Uterus (tissue), 4 donors: ENCODE data around the gene SNX19. TPM values are rescaled to one million over a fixed set of nuclear protein-coding genes. Genes with fewer than 3 reads are reported as not detected.

Experiments
- DNase-seq, 2 donors: peaks; one replicate each; pipeline ENCODE4 v3.0.0-alpha.2; 2019 to 2020
- H3K27ac ChIP-seq, 2 donors: fragments of 200-600 bp; sonication (generic); 1 replicate in 1 of 2; 2 replicates in 1 of 2; pipeline ENCODE4 v1.5.1; 2016 to 2018
- H3K27me3 ChIP-seq, 2 donors: fragments of 200-600 bp; sonication (generic); one replicate each; pipeline ENCODE4 v1.5.1; 2018 to 2019; ENCODE audit warnings: control low read depth in 1 of 2
- H3K36me3 ChIP-seq, 2 donors: fragments of 200-600 bp; sonication (generic); one replicate each; pipeline ENCODE4 v1.5.1; 2019; ENCODE audit warnings: control low read depth in 1 of 2
- H3K4me1 ChIP-seq, 2 donors: fragments of 200-600 bp; sonication (generic); one replicate each; pipeline ENCODE4 v1.5.1; 2018 to 2019; ENCODE audit warnings: control low read depth in 1 of 2
- H3K4me3 ChIP-seq, 2 donors: fragments of 200-600 bp; sonication (generic); 1 replicate in 1 of 2; 2 replicates in 1 of 2; pipeline ENCODE4 v1.5.1; 2018 to 2019; ENCODE audit warnings: mild to moderate bottlenecking in 1 of 2
- H3K9me3 ChIP-seq, 2 donors: fragments of 200-600 bp; sonication (generic); one replicate each; pipeline ENCODE4 v1.5.1; 2019; ENCODE audit warnings: control low read depth in 1 of 2
- CTCF ChIP-seq, 4 experiments: fragments of 200-600 bp in 2 of 4; fragments of 450-650 bp in 2 of 4; sonication (generic) in 2 of 4; IDR thresholded peaks; one replicate each; pipeline ENCODE4 v1.5.1; 2016 to 2019; ENCODE audit warnings: antibody characterized with exemption in 4 of 4, mild to moderate bottlenecking in 2 of 4, moderate library complexity in 1 of 4
- POLR2A ChIP-seq, 2 donors: fragments of 450-650 bp; IDR thresholded peaks; one replicate each; pipeline ENCODE4 v1.6.1; 2016; ENCODE audit warnings: antibody characterized with exemption in 2 of 2, mild to moderate bottlenecking in 1 of 2, moderate library complexity in 1 of 2
- intact Hi-C: fragments of 100-400 bp; cut with DNase I; formaldehyde crosslinking; loops from one replicate; pipeline ENCODE4 v1.15.1; 2023; ENCODE audit warnings: low total_unique reads
- total RNA-seq, 4 donors: library from RNA; depleted of rRNA in 3 of 4; stranded (reverse); fragments of >200 nt in 3 of 4; gene quantifications; one replicate each; pipeline versions ENCODE4 v1.1.0 to v1.2.4, GENCODE V29; 2014 to 2023
- donor health status: DM: yes; HTN: yes; CAD: no.

SNX19 gene
- total RNA-seq, 4 donors from 2014 or later, result 24.4 to 226 (median 82.3) TPM

GRCh38 chr11:130911306-130911705 is 5.0 kb downstream of the SNX19 start:
- TF ChIP-seq CTCF (IDR thresholded peaks at IDR 0.05) (no peak), POLR2A (IDR thresholded peaks at IDR 0.05) (no peak)
- intact Hi-C loops, result no loop called here
- H3K27me3 ChIP-seq, result no peaks in the 10 kb centered on the region
- DNase-seq, result no peak
- no peaks in the 10 kb centered on the region for H3K9me3 ChIP-seq
- no peak overlapping the region for H3K4me3 ChIP-seq
- H3K36me3 ChIP-seq, result no peaks in the 10 kb centered on the region
- H3K4me1 ChIP-seq, result no peaks in the 10 kb centered on the region
- H3K27ac ChIP-seq, result no peak overlapping the region

GRCh38 chr11:130909650-130910049 is 6.6 kb downstream of the SNX19 start:
- Histone ChIP-seq H3K9me3 (no peaks in the 10 kb centered on the region), H3K36me3 (no peaks in the 10 kb centered on the region), H3K4me1 (no peaks in the 10 kb centered on the region), H3K27me3 (no peaks in the 10 kb centered on the region), H3K27ac (no peak overlapping the region), H3K4me3 (no peak overlapping the region)
- no peak for TF ChIP-seq POLR2A (IDR thresholded peaks at IDR 0.05)
- TF ChIP-seq CTCF (IDR thresholded peaks at IDR 0.05), result no peak
- DNase-seq, result no peak
- intact Hi-C loops, result no loop called here

DNA sequence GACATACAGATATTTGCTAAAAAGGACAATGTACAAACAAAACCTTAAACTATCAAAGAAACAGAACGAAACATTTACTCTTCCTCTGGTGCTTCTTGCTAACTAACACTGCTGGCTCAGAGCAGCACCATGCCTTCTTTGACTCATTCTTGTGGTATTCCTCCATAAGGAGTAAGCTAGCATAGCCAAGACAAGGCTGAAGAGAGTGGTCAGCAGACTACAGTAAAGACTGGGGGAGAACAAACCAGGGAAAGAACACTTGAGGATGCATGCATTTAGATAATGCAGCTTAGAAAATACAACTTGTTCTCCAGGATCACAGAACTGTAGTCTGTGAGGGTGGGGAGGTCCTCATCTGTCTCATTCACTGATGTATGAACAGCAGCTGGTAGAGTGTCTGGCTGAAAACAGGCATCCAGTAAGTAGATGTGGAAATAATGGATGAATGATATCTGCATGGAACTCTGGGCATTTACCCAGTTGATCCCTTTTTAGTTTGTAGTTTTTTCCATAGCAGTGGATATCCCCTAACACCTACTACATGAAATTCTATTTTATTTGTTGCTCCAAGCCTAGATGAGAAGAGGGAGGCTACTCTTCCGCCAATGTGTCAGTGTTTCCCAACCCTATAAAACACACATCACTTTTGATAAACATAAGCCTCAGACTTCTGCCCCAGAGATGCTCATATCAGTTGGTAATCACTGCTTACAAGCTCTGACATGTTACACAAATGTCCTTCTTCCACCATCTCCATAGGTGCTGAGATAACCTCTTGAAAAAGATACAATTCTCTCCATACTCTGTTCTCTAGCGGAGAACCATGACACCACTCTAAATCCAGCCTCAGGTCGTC is 7.3 kb downstream of the SNX19 start:
- H3K9me3 ChIP-seq, result no peaks in the 10 kb centered on the region
- H3K4me3 ChIP-seq, result no peak overlapping the region
- intact Hi-C loops, result no loop called here
- no peaks in the 10 kb centered on the region for H3K27me3 ChIP-seq
- H3K27ac ChIP-seq, result no peak overlapping the region
- H3K36me3 ChIP-seq, result no peaks in the 10 kb centered on the region
- no peak for TF ChIP-seq CTCF (IDR thresholded peaks at IDR 0.05)
- no peak for DNase-seq
- no peaks in the 10 kb centered on the region for H3K4me1 ChIP-seq

DNA sequence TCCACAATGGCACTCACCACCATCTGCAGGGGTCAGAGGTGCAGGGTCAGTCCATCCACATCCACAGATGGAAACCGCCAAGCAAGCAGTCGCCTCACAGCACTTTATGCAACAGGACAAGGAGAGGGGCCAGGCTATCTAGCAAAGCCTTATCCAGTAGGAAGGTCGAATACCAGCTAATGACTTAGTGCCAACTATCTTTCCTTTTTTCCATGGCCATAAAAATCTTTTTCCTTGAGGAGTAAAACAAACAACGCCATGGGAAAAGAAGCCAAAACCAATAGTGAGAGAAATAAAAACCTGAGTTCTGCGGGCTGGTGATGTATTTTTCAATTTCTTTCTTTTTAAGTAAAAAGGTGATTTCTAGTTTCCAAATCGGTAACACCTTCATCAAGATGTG is 8.2 kb downstream of the SNX19 start:
- DNase-seq, result no peak
- H3K9me3 ChIP-seq, result no peaks in the 10 kb centered on the region
- no peaks in the 10 kb centered on the region for H3K4me1 ChIP-seq
- intact Hi-C loops, result no loop called here
- H3K27me3 ChIP-seq, result no peaks in the 10 kb centered on the region
- no peak overlapping the region for H3K27ac ChIP-seq
- H3K36me3 ChIP-seq, result no peaks in the 10 kb centered on the region
- no peak overlapping the region for H3K4me3 ChIP-seq
- TF ChIP-seq POLR2A (IDR thresholded peaks at IDR 0.05), result no peak
- no peak for TF ChIP-seq CTCF (IDR thresholded peaks at IDR 0.05)

GRCh38 chr11:130907229-130907628 is 9.1 kb downstream of the SNX19 start:
- DNase-seq, result no peak
- Histone ChIP-seq H3K4me1 (no peaks in the 10 kb centered on the region), H3K4me3 (no peak overlapping the region), H3K36me3 (no peaks in the 10 kb centered on the region), H3K27ac (no peak overlapping the region), H3K9me3 (no peaks in the 10 kb centered on the region), H3K27me3 (no peaks in the 10 kb centered on the region)
- intact Hi-C loops, result no loop called here
- TF ChIP-seq CTCF (IDR thresholded peaks at IDR 0.05) (no peak), POLR2A (IDR thresholded peaks at IDR 0.05) (no peak)
